Forelimb muscle (tissue), 1 donor: ENCODE measurements around the gene ETS1. TPM values are rescaled to one million over a fixed set of nuclear protein-coding genes. Genes with fewer than 3 reads are reported as not detected.

Source experiments
- DNase-seq: peaks from one replicate; pipeline ENCODE4 v3.0.0-alpha.2; 2013; ENCODE audit warnings: low read depth
- polyA plus RNA-seq: library from polyadenylated mRNA; unstranded; fragments of 120-200 nt; gene quantifications from one replicate; pipeline ENCODE4 v1.2.1, GENCODE V29; 2013; ENCODE audit not compliant: insufficient read length

Gene ETS1
- polyA plus RNA-seq, 1 donor, result 45.2 TPM

DNA sequence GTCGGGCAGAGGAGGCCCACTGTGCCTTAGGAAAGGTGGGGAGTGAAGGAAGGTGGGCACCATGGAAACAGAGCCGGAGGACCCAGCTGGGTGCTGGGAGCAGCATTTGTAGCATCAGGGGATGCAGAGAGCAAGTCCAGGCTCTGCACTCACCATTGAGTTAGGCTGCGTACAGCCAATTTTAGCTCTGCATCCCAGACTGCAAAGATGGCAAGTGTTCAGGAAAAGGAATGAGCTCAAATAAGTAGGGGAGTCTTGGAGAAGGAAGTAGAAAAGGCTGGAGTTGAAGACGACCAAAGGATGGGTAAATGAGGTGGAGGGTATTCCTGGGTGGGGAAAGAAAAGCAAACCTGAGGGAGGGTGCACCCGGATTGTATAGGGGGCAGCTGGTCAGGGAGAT lies 31.6 kb upstream of the ETS1 start:
- DNase-seq, result no peak

DNA sequence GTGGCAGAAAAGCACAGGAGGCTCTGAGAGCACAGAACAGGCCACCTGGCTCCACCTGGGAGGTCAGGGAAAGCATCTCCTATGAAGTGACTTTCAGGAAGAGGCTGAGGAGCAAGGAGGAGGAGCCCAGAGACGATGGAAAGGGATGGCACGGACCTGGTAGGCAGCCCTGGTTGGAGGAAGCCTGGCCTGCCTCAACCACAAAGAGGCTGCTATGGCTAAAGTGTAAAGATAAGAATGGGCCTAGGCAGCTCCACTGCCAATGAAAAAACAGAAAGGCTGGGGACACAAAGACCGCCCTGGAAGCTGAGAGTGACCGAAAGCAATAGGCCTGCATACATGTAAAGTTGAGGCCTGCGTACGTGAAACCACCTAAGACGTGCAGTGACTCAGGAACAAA lies 31.2 kb upstream of the ETS1 start:
- DNase-seq, result no peak

DNA sequence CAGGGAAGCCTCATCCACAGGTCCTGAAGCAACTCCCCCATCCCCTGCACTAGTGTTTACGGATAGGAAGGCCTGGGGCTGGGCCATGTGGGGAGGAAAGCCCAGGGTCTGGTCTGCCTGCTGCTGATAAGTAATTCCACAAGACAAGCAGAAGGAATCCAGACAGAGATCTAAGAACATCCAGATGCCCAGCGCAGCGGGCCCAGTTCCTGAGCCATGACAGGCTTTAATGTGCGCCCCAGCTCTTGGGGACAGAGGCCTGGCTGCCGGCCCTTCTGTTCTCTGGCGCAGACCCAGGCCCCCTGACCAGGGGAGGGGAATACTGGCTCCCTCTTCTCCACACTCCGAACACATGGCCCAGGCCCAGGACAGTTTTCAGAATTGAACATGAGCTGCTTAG lies 28.8 kb upstream of the ETS1 start:
- DNase-seq, result no peak

DNA sequence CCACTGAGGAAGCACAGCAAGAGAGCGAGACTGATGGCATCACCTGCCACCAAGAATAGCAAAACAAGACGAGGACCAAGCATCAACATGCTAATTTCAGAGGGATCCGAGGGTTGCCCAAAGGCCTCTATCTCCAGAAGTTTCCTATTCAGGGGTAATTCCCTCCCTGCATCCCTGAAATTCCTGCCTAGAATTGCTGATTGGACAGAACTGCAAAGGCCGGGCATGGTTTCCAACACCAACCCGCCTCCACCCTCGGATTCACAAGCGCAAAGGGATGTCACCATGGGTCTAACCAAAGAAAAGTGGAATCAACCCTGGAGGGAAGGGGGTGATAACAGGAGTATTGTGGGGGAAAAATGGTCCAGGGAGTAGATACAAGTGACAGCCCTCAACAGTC lies 28.3 kb upstream of the ETS1 start:
- no peak for DNase-seq

DNA sequence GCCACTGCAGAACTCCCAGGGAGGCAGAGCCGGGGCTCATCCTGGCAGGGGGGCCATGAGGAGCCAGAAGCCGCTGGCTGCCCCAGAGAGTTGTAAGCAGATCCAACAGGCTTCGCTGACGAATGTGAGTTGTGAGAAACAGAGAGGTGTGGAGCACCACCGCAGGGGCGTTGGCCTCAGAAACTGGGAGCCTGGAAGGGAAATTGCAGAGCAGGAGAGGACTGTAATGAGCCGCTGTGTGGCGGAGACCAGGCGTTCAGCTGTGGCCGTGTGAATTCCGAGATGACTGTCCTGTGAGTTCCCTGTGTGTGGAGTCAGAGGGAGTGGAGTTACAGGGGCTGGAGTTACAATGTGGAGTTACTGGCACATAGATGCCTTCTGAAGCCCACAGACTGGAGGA lies 27.7 kb upstream of the ETS1 start:
- no peak for DNase-seq

DNA sequence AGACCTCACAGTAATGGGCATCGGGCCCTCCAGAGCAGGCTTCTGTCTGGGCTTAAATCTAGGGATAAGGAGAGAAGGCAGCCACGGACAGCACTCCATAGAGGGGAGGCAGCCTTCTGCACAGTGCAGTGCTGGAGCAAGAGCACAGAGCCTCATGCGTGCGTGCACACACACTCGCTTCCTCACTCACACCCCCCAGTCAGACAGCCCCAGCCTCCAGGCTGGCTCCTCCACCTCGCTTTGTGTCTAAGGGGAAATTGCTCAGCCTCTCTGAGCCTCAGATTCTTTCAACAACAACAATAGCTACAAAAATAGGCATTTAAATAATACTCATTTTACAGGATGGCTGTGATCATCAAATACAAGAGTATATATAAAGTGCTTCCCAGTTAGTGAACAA lies 26.7 kb upstream of the ETS1 start:
- no peak for DNase-seq

DNA sequence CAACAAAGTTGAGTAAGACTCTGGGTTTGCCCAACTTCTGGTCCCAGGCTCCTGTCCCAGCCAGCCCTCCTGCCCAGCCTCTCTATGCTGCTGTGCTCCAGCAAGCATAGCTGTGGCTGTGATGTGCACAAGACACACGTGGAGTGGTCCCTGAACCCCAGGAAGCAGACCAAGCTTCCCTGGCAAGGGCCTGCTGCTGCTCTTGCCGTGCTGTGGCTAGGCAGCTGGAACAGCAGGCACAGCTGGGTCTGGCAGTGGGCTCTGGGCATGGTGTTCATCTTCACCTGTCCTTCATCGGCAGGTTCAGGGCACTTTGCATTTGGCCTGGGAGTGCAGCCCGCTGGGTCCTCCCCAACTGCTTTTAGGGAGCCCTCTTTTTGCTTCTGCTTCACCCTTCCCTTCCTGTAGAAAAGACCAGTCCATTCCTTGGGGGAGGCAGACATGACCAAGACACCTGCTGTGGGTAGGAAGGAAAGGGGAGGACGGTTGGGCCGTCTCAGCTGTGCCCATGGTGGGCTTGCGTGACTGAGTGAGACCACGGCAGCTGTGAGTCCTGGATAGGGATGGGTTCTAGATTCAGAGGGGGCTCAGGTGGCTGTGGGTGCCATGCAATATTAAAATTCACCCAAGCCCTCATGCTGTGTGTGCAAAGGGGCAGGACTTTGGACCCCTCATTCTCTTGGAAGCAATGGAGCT lies 26.1 kb upstream of the ETS1 start:
- no peak for DNase-seq

DNA sequence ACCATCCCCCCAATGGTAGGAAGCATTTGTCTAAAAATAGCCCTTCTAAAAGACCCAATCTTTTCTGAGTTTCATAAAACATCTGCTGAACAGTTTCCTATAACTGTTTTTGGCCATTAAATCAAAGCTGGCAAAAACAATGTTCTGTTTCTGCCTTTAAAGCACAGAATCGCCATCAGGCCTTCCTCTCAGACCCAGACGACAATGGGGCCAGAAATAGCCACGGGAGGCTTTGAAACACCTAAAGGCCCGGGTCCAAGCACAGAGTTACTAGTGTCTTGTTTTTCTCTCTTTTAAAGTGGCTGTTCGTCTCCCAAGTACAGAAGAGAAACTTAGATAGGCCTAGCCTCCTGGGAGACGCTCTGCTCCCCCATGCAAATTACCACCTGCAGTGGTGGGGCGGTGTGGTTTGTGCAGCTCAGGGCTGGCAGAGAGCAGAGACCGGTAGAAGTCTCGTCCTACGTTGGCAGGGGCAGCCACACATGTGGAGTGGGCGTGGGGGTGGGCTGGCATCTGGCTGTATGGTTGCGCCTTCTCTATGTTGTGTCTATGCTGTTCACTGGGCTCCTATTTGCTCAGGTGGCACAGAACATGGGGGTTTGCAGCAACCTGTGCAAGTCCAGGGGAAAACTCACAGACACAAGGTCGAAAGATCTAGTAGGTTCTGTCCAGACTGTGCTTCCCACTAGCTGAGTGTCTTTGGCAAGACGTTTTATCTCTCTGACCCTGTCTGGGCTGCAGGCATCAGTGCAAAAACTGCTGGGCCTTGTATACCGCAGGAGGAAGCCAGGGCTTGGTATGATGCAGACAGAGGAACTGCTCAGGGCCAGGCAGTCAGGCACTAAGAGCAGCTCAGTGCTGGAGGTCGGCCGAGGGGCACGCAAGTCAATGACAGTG lies 23.6 kb upstream of the ETS1 start:
- no peak for DNase-seq

DNA sequence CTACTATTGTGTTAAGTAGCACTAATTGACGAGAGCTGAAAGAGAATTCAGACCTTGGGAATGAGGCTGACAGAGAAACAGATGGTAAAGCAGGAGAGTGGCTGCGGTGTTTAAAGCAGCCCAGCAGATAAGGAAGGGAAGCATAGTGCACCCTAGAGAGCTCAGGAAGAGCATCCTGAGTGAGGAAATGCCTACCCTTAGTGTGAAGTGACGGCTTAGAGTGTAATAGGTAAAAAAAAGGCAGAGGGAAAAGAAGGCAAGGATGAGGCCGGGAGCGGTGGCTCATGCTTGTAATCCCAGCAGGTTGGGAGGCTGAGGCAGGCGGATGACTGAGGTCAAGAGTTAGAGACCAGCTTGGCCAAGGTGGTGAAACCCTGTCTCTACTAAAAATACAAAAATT lies 22.4 kb upstream of the ETS1 start:
- no peak for DNase-seq

DNA sequence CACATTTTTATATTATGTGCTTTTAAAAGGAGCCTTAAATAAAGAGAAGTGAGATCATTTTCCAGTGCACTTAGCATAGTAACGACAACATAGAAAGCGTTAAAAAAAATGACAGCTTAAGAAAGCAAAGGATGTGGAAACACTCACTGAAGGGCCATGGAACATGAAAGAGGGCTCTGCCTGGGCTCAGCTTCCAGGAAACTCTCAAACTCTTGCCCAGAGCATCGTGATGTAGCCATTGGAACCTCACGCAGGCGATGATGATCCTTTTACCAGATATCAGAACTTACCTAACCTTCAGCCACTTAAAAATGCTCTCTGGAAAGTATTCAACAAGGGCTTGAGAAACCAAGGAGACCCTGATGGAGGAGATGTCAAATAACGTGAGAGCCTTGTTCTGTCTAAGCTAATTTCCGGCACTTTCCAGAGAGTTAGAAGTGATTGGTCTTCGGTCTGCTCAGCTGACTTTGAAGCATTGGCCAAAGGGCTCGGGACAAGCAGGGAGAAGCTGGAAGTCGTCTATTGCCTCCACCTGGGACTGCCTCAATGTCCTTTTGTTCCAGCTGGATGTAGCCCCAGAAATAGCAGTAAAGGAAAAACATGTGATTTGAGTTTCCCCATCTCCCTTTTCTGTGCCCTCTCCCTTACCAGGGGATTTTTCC lies 21.5 kb upstream of the ETS1 start:
- no peak for DNase-seq

DNA sequence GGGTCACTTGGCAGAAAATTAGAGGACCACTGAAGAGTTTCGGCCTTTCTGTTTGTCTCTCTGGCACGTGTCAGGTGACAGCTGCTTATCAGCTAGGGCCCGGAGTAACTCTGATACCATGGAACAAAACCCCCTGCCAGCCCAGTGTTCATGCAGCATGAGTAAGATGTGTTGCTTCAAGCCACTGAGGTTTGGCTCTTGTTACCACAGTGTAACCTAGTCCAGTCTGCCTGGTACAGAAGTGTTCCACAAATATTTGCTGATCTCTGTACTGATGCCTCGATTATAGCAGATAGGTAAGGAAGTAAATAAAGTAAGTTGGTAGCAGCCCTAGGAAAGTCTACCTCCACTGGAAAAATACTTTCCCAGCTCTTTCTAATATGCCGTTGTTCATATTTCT lies 20.5 kb upstream of the ETS1 start:
- DNase-seq, result no peak

DNA sequence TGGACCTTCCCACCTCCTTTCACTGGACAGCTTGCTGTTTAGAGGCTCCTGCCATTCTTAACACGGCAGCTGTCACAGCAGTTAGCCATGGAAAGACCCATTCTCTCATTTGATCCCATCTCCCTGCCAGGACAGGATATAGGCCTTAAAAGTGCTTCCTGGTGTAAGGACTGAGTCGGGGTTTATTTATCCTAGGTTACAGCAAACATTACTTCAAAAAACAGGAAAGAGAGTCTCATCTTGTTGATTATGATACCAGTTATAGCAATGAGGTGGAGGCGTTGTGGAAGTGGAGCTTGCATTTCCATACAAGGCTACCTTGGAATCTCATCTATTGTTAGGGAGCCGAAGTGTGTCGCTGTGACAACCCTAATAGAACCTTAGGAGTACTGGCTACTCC lies 17.4 kb upstream of the ETS1 start:
- DNase-seq, result no peak

DNA sequence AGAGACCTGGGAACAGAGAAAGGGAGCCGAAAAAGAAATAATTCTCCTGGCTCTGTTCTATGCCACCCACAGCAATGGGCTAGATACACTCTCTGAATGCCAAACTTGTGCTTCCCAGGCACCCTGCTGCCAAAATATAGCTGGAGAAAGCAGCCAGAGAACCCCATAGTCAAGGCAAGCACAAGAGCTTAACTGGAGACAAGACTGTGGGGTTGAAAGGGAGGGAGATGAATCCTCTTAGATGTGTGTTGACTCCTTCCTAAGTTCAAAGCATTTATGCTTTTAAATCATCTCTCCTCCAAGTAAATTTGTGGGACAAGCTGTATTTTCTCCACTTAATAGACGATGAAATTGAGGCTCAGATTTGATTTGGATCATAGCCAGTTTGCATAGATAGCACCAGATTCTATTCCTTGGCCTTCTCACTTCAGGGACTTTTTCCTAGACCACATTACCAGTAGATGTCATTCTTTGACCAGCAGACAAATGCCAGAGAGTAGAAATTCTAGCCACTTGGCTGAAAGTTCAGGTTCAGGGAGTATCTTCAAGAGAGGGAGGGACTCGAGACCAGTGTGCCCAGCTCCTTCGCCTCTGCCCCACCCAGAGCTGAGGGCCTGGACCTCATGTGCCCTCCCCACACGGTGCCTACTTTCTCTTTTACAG lies 16.5 kb upstream of the ETS1 start:
- no peak for DNase-seq

DNA sequence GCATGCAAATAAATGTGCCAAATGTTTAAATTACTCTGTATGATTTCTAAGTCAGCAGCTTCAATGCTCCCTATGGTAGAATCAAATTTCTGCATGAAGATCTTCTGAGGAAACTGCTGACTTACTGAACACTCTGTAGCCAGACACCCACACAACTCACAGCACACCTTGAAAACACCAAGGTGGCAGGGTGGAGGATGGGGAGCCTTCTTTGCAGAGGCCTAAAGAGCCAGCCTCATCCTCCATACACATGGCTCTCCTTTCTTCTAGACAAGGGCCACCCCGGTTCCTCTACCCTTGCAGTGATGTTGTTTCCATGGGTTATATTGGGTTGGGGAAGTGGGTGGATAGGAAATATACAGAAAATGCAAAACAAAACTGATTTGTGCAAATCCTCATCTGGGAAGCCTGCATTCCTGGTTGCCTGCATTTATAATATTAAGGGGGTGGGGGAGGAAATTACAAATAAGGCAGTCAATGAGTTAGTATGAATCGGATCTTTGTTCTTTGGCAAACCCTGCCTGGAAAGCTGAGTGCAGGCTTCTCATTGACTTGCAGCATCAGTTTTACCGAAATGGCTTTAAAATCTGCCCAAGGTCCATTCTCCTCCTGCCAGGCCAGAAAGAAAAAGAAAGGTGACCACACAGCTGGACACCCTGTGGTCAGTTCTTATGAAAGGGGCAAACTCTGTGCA lies 15.8 kb upstream of the ETS1 start:
- no peak for DNase-seq

DNA sequence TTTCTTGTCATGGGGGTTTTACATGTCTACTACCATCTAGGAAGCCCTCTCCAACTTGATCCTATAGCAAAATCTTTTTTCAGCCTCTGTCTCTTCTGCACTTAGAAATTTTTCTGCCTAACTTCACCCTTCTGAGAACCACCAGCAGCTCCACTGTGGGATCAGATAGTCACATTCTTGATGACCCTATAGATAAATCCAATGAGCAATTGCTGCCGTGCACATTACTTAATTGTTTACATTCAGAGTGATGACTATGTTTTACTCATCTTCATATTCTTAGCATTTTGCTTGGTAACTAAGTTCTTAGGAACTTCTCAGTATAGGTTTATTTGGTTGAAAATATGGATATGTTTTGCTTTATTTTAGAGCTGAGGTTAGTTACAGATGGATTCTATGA lies 12.4 kb upstream of the ETS1 start:
- no peak for DNase-seq

DNA sequence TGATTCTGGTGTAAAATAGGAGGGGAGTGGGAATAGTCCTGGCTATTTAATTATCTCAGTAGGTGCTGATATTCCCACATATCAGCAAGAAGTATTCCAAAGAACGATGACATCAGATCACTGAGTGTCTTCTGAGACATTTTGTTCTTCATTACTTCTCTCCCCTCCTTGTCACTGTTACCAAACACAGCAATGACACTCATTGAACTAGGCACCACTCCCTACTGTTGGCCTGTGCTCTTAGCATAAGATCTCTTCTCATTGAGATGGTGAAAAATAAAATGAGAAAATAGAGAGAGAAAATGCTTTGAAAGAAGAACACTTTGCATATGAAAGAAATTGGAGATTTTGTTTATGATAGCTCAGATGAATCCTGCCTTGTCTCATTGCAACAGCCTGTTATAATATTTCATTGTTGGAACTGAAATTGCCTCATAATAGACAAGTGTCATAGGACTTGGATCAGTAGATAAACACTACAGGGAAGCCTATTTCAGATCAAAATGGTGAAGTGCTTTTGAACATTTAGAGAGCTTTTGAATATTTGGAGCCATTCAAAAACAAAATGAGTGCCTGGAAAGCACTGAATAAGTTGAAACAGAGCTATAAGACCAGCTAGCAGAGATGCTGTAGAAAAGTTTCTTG lies 11.3 kb upstream of the ETS1 start:
- DNase-seq, result no peak

DNA sequence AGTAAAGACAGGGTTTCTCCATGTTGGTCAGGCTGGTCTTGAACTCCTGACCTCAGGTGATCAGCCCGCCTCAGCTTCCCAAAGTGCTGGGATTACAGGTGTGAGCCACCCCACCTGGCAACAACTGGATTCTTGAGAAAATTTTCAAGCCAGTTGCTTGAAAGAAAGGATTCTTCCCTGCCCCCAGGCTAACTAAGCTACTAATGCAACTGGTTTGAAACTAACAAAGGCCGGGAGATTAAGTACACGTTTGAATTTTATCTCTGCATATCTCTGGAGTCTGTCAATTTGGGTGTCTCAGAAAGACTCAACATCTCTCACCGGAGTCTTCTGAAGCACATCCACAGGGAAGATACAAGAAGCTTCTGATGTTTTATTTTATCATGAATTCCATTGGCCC lies 10.7 kb upstream of the ETS1 start:
- DNase-seq, result no peak

DNA sequence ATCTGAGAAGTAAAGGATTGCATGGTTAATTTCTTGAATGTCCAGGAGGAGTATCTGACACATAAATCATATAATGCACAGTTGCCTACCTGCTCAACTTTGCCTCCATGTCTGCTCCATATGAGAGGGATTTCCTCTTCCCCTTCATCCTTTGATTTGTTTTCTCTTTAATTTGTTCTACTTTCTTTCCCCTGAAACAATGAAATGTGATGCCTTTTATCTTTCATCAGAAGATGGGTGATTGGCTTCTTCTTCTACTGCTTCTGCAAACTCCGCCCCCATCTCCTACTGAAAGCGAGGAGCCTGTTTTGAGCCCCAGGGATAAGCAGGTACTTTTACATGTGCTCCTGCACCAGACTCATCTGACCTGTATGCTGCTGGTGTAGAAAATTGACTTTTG lies 9.9 kb upstream of the ETS1 start:
- DNase-seq, result no peak

DNA sequence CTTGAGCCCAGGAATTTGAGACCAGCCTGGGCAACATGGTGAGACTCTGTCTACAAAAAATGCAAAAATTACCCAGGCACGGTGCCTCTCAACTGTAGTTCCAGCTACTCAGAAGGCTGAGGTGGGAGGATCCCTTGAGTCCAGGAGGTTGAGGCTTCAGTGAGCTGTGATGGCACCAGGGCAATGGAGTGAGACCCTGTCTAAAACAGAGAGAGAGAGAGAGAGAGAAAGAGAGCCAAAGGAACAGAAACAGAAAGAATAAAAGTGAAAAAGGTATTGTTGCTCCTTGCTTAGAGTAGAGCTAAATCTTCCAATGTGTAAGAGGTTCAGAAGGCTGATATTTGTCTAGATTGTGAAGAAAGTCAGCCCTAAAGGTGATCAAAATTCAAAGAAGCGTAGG lies 8.9 kb upstream of the ETS1 start:
- no peak for DNase-seq

DNA sequence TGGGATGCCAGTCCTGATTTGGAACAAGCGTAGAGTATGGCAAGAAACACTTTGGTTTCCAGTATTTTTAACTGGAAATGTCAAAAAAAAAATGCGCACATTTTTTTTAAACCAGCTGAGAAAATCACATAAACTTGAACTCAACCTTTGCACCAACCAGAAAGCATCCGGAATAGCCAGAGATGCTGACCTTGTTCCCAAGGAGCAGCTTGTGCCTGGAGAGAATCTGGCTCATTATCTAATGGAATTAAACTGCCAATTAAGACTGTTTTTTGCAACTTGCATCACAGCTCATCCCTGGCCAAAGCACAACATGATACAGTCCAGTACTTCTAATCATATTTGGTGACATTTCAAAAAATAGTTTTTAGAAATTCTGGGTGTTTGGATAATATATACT lies 8.4 kb upstream of the ETS1 start:
- no peak for DNase-seq

DNA sequence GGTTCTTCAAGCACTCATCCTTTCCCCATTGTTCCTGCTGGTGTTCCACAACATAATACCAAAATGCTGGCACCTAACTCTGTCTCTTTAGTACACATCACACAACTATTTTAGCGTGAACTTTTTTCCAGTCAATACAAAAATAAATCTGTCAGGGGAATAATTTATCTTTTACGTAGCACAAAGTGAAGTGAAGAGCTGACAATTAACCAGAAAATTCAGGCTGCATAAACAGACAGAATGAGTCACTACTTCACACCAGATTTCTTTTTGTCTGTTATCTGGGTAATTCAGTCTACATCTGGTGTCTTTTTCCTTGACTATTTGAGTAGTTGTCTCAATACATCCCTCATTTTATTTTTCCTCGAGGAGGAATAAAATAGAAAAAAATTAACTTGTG lies 7.9 kb upstream of the ETS1 start:
- no peak for DNase-seq
